Loucy (cell line): ENCODE data around the gene PTPRB.

Source experiments
- EZH2phosphoT487 ChIP-seq: fragments of 200-600 bp; IDR thresholded peaks from 2 replicates; pipeline ENCODE4 v1.6.1; 2018; ENCODE audit warnings: antibody characterized with exemption, mild to moderate bottlenecking, moderate library complexity, borderline replicate concordance
- TF ChIP-seq, protein P1 (sequence below): fragments of 200-600 bp; sonication (generic); conservative IDR thresholded peaks from 2 replicates; pipeline ENCODE4 v1.5.1; 2014; ENCODE audit warnings: mild to moderate bottlenecking, antibody characterized with exemption, low read length

DNA sequence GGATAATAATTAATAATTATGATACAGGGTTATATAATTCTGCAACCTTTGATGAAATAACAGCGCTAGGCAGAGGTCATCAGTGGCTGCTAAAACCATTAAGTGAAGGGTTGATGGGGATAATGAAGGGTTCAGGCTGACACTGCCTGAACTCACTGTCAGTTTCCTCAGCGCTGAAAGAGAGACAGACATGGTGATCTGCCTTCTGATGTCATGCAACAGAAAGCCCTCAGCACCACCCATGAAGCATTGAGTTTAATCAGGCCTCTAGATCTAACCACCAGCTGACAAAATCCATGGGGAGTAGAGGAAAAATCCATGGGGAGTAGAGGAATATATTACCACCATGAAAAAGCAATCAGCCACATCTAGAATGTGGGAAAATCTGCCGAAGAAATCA is 107.6 kb downstream of the PTPRB start:
- TF ChIP-seq, protein P1, sequence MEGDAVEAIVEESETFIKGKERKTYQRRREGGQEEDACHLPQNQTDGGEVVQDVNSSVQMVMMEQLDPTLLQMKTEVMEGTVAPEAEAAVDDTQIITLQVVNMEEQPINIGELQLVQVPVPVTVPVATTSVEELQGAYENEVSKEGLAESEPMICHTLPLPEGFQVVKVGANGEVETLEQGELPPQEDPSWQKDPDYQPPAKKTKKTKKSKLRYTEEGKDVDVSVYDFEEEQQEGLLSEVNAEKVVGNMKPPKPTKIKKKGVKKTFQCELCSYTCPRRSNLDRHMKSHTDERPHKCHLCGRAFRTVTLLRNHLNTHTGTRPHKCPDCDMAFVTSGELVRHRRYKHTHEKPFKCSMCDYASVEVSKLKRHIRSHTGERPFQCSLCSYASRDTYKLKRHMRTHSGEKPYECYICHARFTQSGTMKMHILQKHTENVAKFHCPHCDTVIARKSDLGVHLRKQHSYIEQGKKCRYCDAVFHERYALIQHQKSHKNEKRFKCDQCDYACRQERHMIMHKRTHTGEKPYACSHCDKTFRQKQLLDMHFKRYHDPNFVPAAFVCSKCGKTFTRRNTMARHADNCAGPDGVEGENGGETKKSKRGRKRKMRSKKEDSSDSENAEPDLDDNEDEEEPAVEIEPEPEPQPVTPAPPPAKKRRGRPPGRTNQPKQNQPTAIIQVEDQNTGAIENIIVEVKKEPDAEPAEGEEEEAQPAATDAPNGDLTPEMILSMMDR: no peak
- no peak for TF ChIP-seq EZH2phosphoT487
